Activated gamma-delta T cell (primary cell): Measurements from ENCODE around the gene SAT1.

Source experiments
- DNase-seq: peaks from one replicate; lab custom pipeline; 2025; lab: John Stamatoyannopoulos, UW

Gene SAT1

DNA sequence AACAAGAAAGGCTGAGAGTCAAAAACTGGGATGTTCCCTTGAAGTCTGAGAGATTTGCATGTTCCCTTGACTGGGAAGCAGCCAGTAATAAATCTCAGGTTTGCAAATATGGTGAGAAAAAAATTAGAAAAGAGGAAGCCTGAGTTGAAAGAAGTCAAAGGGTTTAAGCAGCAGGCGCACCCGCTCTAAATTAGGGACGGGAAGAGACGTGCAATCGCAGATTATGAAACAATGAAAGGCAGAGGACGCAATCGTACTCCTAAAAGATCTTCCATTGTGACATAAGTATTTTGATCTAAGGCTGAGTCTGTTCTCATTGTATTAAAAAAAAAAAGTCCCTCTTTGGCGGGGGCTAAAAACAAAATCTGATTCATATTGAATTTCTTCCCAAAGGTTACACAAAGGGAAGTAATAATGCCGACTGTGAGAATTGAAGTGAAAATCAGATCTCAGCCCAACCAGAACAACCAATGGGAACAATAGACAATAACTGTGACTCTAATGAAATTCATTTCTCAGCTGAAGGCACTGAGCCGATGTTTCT is 28.2 kb downstream of the SAT1 start:
- no peak for DNase-seq

DNA sequence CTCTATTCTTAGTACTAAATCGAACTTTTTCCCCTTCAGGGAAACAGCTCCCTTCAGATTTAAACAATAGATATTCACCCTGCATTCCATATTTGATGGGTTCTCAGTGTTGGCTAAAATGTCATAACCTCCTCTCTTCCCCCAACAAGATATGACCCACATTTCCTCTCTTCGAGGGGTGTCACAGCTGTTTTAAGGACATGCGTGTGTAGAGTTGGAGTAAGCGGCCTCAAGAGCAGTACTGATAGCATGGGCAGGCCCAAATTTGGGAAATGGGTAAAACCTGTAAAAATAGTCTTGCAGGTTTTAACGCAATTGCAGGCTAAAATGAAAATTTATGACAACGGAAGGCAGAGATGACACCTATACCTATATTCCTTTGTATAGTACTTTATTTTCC is 28.7 kb downstream of the SAT1 start:
- DNase-seq: no peak

DNA sequence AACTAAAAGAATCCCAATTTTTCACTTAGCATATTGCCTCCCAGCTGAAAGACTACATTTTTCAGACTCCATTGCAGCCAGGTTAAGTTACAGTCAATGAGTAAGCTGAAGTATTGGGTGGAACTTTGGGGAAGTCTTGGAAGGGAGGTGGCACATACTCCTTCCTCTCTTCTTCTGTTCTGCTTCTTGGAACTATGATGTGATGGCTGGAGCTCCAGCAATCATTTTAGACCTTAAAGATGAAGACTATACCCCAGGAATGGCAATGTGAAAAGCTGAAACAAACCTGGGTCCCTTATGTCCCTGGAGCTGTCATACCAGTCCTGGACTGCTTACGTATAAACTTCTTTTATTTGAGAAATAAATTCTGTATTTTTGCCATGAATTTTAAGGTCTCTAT is 30.8 kb downstream of the SAT1 start:
- DNase-seq: no peak

DNA sequence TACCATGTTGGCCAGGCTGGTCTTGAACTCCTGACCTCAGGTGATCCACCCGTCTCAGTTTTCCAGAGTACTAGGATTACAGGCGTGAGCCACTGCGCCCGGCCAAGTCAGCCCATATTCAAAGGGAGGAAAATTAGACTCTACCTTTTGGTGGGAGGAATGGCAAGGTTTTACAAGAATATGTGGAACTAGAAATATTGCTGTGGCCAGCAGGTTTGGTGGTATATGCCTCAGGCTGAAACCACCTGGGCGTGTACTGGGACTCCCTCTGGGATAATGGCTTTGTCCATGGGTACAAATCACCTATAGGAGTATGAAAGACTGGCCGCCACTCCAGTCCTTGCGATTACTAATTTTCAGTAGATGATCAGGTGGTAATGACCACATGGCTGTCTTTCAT is 32.4 kb downstream of the SAT1 start:
- no peak for DNase-seq

DNA sequence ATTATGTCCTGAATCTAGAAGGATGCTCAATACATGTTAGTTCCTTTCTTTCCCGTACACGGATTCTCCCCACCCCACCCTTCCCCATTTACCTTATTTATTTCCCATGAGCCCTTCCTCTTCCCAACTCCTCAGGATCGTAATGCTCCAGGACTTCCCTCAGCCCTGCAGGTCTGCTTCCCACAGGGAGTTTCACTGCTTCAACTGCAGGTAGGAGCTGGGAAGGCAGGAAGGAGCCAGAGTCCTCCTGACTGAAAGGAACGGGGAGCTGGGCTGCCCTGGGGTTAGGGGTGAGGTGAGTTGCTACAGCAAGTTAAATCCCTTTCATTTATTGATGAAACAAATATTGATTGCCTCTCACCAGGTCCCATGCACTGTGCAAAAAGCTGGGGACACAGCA is 33.2 kb downstream of the SAT1 start:
- no peak for DNase-seq

DNA sequence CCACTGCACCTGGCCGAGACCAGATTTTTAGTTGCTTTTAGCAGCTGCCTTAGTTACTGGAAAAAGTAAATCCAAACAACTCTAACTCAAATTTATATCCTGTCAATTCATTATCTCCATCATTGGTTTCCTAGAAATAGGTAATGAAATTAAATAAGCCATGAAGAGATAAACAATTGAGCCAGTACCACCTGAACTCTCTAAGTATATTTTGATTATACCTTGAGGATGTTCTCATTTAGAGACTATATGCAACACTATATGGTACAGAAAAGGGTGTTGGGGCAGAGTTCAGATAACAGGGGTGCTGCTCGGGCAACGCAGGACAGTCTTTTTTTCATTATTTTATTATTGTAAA is 35.0 kb downstream of the SAT1 start:
- no peak for DNase-seq

GRCh38 chrX:23819385-23820234 is 36.6 kb downstream of the SAT1 start:
- DNase-seq: no peak

- no peak for DNase-seq
These were observed 37.3 kb downstream of the SAT1 start for GRCh38 chrX:23820235-23820782.

DNA sequence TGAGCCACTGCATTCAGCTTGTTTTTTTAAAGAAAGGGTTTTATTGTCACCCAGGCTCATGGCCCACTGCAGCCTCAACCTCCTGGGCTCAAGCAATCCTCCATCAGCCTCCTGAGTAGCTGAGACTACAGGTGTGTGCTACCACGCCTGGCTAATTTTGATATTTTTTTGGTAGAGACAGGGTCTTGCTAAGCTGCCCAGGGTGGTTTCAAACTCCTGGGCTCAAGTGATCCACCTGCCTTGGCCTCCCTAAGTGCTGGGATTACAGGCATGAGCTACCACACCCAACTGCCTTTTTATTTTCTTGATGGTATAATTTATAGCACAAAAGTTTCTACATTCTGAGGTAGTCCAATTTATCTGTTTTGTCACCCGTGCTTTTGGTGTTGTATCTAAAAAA is 38.9 kb downstream of the SAT1 start:
- DNase-seq: no peak

GRCh38 chrX:23822397-23822796 is 39.4 kb downstream of the SAT1 start:
- no peak for DNase-seq

GRCh38 chrX:23822841-23823240 is 39.9 kb downstream of the SAT1 start:
- DNase-seq: no peak

DNA sequence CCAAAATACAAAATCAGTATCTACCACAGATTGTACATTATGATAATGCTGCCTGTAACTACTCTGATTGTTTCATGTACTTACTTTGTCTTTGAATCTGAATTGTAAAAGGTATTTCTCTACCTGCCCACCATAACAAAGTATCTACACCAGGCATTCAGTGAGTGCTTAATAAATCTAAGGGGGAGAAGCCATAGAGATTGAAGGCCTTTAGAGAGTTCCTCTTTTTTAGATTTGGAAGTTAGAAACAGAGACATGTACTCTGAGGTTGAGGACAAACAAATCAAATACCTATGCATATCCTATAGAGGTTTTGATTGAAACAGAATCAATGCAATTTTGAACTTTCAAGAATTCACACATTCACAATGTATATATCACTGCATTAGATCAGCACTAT is 42.7 kb downstream of the SAT1 start:
- DNase-seq: no peak

DNA sequence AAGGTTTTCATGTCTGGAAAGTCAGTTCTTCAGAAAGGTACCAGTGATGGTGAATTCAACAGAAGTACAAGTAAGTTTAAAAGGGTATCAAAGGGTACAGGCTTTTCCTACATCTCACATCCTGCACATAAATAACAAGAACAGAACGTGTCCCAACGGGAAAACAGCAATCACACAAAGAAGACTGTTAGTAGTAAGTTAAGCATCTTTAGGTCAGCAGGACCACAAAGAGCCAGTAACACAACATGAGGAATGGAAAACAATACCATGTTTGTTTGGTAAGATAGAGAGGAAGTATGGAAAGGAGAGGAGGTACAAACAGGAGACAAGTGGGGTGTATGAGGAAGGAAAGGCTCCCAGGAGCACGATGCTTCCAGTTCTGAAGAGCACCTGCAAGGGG is 43.2 kb downstream of the SAT1 start:
- DNase-seq: no peak

- no peak for DNase-seq
These were observed 43.7 kb downstream of the SAT1 start for GRCh38 chrX:23826653-23827052.

DNA sequence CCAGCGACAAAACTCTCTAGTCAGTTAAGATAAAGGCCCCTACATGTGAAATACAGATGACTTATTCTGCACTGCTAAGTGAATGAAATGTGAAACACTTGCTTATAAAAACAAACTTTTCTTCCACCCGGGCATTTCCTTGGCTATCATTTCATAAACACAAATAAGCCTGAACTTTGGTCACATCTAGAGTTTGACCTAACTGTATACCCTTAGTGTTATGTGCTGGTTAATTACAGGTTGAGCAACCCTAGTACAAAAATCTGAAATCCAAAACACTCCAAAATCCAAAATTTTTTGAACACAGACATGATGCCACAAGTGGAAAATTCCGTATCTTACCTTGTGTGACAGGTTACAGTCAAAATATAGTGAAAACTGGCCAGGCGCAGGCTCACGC is 45.9 kb downstream of the SAT1 start:
- DNase-seq: no peak

DNA sequence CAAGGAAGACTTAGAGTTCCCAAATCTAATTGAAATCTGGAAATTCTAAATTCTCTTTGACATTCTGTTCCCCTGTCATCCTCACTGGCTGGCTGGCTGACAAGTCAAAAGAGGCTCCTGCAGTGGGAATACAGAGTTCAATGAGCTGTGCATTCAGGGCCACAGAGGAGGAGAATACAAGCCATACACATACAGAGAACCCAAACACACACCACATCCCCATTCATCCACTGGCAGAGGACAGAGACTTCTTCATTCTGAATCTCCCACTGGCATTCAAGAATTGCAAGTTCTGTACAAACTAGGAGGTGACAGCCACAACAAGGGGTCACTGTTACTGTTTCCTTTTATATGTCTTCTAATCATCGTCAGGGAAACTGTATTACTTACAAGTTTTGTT is 49.7 kb downstream of the SAT1 start:
- no peak for DNase-seq
